ENCODE measurements around the gene CPNE8. TPM values are rescaled to one million over a fixed set of nuclear protein-coding genes. Genes with fewer than 3 reads are reported as not detected.

Gene CPNE8
- total RNA-seq, 1 donor = 36.8 TPM

- DNase-seq (ENCODE audit: low read depth) = no peak
- no peak overlapping the region for H3K4me3 ChIP-seq (ENCODE audit: low read depth, low read length)
- TF ChIP-seq, protein P1, sequence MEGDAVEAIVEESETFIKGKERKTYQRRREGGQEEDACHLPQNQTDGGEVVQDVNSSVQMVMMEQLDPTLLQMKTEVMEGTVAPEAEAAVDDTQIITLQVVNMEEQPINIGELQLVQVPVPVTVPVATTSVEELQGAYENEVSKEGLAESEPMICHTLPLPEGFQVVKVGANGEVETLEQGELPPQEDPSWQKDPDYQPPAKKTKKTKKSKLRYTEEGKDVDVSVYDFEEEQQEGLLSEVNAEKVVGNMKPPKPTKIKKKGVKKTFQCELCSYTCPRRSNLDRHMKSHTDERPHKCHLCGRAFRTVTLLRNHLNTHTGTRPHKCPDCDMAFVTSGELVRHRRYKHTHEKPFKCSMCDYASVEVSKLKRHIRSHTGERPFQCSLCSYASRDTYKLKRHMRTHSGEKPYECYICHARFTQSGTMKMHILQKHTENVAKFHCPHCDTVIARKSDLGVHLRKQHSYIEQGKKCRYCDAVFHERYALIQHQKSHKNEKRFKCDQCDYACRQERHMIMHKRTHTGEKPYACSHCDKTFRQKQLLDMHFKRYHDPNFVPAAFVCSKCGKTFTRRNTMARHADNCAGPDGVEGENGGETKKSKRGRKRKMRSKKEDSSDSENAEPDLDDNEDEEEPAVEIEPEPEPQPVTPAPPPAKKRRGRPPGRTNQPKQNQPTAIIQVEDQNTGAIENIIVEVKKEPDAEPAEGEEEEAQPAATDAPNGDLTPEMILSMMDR (IDR thresholded peaks at IDR 0.05; ENCODE audit: insufficient read depth, low read length) = no peak
These were observed 183.7 kb downstream of the CPNE8 start for GRCh38 chr12:38721611-38722252.

DNA sequence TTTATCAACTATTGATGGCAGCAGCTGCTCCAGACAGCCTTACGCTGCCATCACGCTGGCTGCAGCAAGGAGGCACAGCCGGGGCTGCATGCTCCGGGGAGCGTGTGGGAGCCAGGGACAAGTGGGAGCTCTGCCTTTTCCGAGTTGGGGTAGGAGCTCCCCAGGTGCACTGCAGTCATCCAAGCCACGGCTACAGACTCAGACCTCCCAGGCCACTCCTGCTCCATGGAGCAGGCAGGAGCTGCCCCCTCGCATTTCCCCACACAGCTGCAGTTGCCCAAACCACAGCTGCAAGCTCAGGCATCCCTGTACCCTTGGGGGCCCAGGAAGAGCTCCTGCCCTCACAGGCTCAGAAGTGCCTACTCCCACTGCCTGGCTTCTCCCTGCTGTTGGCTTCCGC, 184.7 kb downstream of the CPNE8 start:
- no peak for DNase-seq (ENCODE audit: low read depth)
- no peak overlapping the region for H3K4me3 ChIP-seq (ENCODE audit: low read depth, low read length)
- TF ChIP-seq, protein P1 (IDR thresholded peaks at IDR 0.05; ENCODE audit: insufficient read depth, low read length) = no peak

DNA sequence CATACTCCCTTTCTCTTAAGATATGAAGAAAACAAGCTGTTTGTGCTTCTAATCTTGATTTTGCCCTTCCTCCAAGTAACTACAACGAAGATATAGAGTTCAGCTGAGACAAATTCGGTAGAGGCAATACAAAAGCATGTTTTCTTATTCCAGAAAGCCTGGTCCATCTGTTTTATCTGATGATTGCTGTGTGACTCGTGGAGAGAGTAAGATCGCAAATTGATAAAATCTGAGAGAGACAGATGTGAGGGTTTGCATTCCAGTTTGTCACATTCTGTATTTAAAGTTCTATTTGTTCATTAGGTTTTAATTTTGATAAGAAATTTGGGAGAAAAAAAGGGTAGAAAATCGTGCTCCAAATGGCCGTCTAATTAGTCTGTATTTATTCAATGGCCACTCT, 192.1 kb downstream of the CPNE8 start:
- DNase-seq (ENCODE audit: low read depth) = no peak

DNA sequence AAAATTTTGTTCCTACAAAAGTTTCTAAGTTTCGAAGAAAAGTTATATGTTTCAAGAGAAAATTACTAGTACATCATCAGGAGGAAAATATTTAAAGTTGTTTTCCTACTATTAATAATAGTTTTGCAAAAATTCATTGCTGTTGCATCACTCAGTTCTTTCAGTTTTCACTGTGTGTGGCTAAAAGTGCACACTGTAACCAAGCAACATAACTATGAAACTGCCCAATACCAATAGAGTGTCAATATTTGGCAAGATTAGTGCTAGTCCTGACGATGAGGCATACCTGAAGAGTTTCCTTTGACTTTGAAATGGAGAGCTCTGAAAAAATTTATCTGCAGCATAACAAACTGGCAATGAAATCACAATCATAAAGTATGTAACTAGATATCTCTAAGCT, 194.3 kb downstream of the CPNE8 start:
- peak; percentile 36 for DNase-seq (ENCODE audit: low read depth)
- no peak overlapping the region for H3K4me3 ChIP-seq (ENCODE audit: low read depth, low read length)
- TF ChIP-seq, protein P1 (IDR thresholded peaks at IDR 0.05; ENCODE audit: insufficient read depth, low read length) = no peak

More for the DNA sequence above, 192.1 kb downstream of the CPNE8 start:
- TF ChIP-seq, protein P1 (IDR thresholded peaks at IDR 0.05; ENCODE audit: insufficient read depth, low read length) = no peak
- H3K4me3 ChIP-seq (ENCODE audit: low read depth, low read length) = no peak overlapping the region

DNA sequence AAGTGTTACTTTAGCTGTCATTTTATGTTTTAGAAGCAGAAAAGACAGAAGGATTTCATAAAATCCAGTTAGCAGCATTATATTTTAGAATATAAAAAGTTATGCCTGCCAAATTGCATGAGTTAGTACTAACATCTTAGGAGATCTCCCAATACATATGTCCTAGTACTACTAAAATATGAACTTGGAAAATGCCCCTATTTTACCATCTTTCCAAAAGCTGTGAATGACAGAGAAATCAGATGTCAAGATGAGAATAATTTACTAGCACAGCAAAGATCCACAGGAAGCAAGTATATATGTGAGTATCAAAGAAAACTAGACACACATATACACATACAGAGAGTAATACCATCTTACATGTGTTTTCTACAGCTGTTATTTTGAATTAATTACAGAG, 196.9 kb downstream of the CPNE8 start:
- TF ChIP-seq, protein P1 (IDR thresholded peaks at IDR 0.05; ENCODE audit: insufficient read depth, low read length) = no peak
- no peak overlapping the region for H3K4me3 ChIP-seq (ENCODE audit: low read depth, low read length)

DNA sequence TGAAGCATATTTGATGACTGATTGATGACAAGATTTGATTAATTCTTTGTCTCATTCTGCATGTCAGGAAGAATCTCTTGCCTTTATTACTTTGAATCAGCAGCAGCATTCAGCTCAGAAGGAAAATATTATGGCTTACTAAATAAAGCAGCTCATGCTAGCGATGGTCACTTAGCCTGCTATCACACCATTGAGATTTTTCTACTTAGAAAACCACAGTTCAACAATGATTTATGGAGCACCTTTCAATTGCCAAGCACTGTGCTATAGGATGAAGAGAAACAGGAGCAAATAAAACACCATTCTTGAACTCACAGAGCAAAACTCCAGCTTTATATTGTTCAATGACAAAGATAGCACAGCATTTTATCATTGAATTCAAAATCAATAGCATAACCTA, 197.7 kb downstream of the CPNE8 start:
- TF ChIP-seq, protein P1 (IDR thresholded peaks at IDR 0.05; ENCODE audit: insufficient read depth, low read length) = no peak
- no peak overlapping the region for H3K4me3 ChIP-seq (ENCODE audit: low read depth, low read length)
- DNase-seq (ENCODE audit: low read depth) = no peak

More for the DNA sequence above, 196.9 kb downstream of the CPNE8 start:
- DNase-seq (ENCODE audit: low read depth) = no peak

GRCh38 chr12:38697289-38697688, 208.1 kb downstream of the CPNE8 start:
- no peak for DNase-seq (ENCODE audit: low read depth)
- no peak overlapping the region for H3K4me3 ChIP-seq (ENCODE audit: low read depth, low read length)
- TF ChIP-seq, protein P1 (IDR thresholded peaks at IDR 0.05; ENCODE audit: insufficient read depth, low read length) = no peak

All from fibroblast of the aortic adventitia (primary cell).